Prostate gland (tissue), 2 donors: ENCODE measurements around the gene SRR. TPM values are rescaled to one million over a fixed set of nuclear protein-coding genes. Genes with fewer than 3 reads are reported as not detected.
A peak's percentile ranks its signal among the peaks of the same experiment; 100 is the strongest.
"Not testable (repeated sequence)": the region's sequence is repeated elsewhere in the genome, so short reads cannot be mapped to it uniquely, and the experiment has no call there.

ENCODE experiments used
- DNase-seq: peaks from one replicate; pipeline ENCODE4 v3.0.0-alpha.2; 2019; ENCODE audit warnings: low spot score
- H3K27ac ChIP-seq, 2 donors: fragments of 200-600 bp; sonication (generic); 2 replicates each; pipeline ENCODE4 v1.5.1; 2017 to 2019
- H3K27me3 ChIP-seq: fragments of 200-600 bp; sonication (generic); replicated peaks from 2 replicates; pipeline ENCODE4 v1.5.1; 2019; ENCODE audit not compliant: insufficient read depth
- H3K36me3 ChIP-seq, 2 donors: fragments of 200-600 bp; sonication (generic); 1 replicate in 1 of 2; 2 replicates in 1 of 2; pipeline versions ENCODE4 v1.5.1 to v1.8.1; 2017 to 2019
- H3K4me1 ChIP-seq: fragments of 200-600 bp; sonication (generic); replicated peaks from 2 replicates; pipeline ENCODE4 v1.5.1; 2019
- H3K4me3 ChIP-seq, 2 donors: fragments of 200-600 bp; sonication (generic); 2 replicates each; pipeline ENCODE4 v1.5.1; 2017 to 2019
- H3K9me3 ChIP-seq: fragments of 200-600 bp; sonication (generic); 2 replicates; pipeline ENCODE4 v1.5.1; 2017
- POLR2A ChIP-seq: fragments of 450-650 bp; IDR thresholded peaks from one replicate; pipeline ENCODE4 v1.6.1; 2016; ENCODE audit warnings: antibody characterized with exemption, mild to moderate bottlenecking
- POLR2AphosphoS5 ChIP-seq: sonication (generic); formaldehyde crosslinking; IDR thresholded peaks from one replicate; pipeline ENCODE4 v1.6.1; 2017; ENCODE audit warnings: antibody characterized with exemption
- WGBS: methylation state at CpG from one replicate; pipeline ENCODE4 v1.1.5; 2018; 5-methylcytosine and 5-hydroxymethylcytosine counted together
- intact Hi-C: fragments of 100-400 bp; cut with DNase I; formaldehyde crosslinking; loops from one replicate; pipeline ENCODE4 v1.14.2; 2022
- total RNA-seq, 2 donors: library from RNA; depleted of rRNA; stranded (reverse); fragments of >200 nt; gene quantifications; one replicate each; pipeline ENCODE4 v1.1.0, GENCODE V29; 2016
- TF ChIP-seq, protein P1 (sequence below), 4 experiments: fragments of 200-600 bp in 2 of 4; fragments of 450-650 bp in 2 of 4; sonication (generic) in 2 of 4; IDR thresholded peaks; 1 replicate in 3 of 4; 2 replicates in 1 of 4; pipeline ENCODE4 v1.5.1; 2016 to 2019; ENCODE audit warnings: antibody characterized with exemption in 4 of 4, mild to moderate bottlenecking in 2 of 4, moderate library complexity in 2 of 4

The SRR gene, protein sequence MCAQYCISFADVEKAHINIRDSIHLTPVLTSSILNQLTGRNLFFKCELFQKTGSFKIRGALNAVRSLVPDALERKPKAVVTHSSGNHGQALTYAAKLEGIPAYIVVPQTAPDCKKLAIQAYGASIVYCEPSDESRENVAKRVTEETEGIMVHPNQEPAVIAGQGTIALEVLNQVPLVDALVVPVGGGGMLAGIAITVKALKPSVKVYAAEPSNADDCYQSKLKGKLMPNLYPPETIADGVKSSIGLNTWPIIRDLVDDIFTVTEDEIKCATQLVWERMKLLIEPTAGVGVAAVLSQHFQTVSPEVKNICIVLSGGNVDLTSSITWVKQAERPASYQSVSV
- 10 to 100 TPM; 10.8 to 27.5 TPM for total RNA-seq

DNA sequence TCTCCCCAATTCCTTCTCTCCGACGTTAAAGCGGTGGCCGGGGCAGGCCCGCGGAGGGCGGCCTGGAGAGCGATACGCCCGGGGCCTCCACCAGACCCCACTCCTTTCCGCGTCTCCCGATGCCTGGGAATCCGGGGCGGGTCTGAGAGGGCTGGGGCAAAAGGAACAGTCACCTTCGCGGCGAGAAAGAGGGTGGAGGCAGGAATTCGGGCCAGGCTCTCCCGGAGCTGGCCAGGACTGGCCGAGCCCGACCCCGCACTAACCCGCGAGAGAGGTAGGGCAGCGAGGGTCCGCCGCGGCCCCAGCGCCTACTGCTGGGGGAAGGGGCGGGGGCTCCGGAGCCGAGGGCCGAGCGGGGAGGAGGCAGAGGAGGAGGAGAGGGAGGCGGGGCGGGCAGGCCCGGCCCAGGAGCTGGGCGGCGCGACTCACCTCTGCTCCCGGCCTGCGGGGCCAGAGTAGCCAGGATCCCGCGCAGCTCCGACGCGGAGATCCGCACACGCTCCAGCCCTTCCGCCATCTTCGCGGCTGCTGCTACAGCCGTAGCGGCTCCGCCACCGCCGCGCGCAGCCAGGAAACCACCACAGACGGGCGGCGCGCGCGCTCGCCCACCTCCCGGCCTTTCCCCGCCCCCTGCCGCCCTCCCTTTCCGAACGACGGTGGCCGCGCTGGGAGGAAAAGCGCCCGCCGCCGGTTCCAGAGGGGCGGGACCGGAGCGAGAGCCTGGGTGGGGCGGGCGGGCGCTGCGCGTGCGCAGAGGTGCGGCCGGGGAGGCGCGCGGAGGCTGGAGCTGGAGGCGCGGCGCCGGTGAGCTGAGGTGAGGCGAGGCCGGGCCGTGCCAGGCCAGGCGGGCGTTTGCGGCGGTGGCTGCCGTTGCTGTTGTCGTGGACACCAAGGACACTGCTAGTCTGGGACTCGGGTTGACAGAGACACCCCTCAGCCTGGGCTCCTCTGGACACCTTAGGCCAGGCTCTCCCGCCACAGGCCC is at the start of gene SRR, which contains the start of gene SMG6:
SRR (plus strand) TSS at position 747 of the 985 bp plus-strand sequence. CDS start 11,611 bp downstream, outside the sequence.
SMG6 (minus strand) TSS at position 582 of the 985 bp plus-strand sequence; CDS start at position 517, 65 bp downstream.
- Histone ChIP-seq H3K27me3 (no peaks in the 10 kb centered on the region), H3K27ac (peak within 1 kb of the TSS; percentile 95 to 96), H3K9me3 (no peaks in the 10 kb centered on the region), H3K4me1 (peaks cover 5% of the 10 kb centered on the region), H3K4me3 (peak within 1 kb of the TSS; percentile 95 to 96), H3K36me3 (peaks cover 0 to 12% of the 10 kb centered on the region in 2 donors)
- DNase-seq, result peak; percentile 90
- intact Hi-C loops, result no loop called here
- WGBS, result under 1% methylated on average over 71 of the region's 108 CpGs
- TF ChIP-seq, protein P1, sequence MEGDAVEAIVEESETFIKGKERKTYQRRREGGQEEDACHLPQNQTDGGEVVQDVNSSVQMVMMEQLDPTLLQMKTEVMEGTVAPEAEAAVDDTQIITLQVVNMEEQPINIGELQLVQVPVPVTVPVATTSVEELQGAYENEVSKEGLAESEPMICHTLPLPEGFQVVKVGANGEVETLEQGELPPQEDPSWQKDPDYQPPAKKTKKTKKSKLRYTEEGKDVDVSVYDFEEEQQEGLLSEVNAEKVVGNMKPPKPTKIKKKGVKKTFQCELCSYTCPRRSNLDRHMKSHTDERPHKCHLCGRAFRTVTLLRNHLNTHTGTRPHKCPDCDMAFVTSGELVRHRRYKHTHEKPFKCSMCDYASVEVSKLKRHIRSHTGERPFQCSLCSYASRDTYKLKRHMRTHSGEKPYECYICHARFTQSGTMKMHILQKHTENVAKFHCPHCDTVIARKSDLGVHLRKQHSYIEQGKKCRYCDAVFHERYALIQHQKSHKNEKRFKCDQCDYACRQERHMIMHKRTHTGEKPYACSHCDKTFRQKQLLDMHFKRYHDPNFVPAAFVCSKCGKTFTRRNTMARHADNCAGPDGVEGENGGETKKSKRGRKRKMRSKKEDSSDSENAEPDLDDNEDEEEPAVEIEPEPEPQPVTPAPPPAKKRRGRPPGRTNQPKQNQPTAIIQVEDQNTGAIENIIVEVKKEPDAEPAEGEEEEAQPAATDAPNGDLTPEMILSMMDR (IDR thresholded peaks at IDR 0.05), result peak in 1 of 4 experiments; percentile 3
- TF ChIP-seq POLR2A (peak; percentile 65), POLR2AphosphoS5 (peak; percentile 49)

DNA sequence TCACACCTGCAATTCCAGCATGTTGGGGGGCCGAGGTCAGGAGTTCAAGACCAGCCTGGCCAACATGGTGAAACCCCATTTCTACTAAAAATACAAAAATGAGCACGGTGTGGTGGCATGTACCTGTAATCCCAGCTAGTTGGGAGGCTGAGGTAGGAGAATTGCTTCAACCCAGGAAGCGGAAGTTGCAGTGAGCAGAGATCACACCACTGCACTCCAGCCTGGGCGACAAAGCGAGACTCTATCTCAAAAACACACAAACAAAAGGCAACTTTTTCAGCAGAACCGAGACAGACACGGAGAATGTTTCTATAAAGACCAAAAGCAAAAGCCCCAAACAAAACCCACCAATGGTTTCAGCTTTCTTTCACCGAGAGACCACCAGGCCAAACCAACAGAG is 44.9 kb upstream of the SRR start:
- H3K9me3 ChIP-seq, intact Hi-C loops, H3K36me3 ChIP-seq, H3K27ac ChIP-seq, DNase-seq, H3K27me3 ChIP-seq, H3K4me1 ChIP-seq, H3K4me3 ChIP-seq: not testable (repeated sequence)
- 77% methylated on average over 8 of the region's 8 CpGs for WGBS

DNA sequence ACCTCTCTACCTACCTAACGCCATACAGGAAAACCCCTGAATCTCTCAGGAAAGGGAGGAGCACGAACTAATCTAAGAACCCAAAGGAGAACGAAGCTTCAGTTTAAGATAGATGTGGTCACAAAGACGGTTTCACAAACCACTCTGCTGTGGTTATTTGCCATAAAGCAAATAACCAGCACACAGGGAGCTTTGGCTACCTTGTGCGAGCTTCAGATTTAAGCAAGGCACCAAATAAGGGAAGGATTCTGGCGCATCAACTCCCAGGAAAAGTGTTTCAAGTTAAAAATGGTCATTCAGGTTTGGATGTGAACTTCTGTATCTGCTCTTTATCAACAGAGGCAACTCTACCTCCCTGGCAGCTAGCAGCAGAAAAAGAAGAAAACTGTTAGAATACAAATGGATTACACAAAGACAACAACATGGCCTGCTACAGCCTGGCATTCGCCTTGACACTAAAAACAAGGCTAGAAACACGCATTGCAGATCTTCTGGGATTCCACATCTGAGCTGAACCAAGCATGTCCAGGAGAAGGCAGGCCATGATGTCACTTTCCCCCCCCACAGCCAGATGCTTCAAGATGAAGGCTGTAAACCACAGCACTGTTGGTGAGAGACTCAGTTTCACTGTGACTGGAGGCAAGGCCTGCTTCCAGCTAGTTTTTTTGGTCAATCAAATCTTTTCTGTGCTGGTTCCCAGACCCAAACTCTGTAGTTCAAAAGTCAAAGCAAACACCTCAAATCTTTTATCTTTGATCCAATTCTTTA is 43.8 kb upstream of the SRR start:
- no peak for DNase-seq
- 79% methylated on average over 8 of the region's 8 CpGs for WGBS
- H3K4me1 ChIP-seq, result no peaks in the 10 kb centered on the region
- no peaks in the 10 kb centered on the region for H3K27me3 ChIP-seq
- H3K4me3 ChIP-seq, result no peak overlapping the region
- no peaks in the 10 kb centered on the region for H3K9me3 ChIP-seq
- H3K27ac ChIP-seq, result no peak overlapping the region
- no peaks in the 10 kb centered on the region for H3K36me3 ChIP-seq
- intact Hi-C loops, result no loop called here
- no peak for TF ChIP-seq POLR2AphosphoS5
- TF ChIP-seq, protein P1 (IDR thresholded peaks at IDR 0.05), result no peak
- TF ChIP-seq POLR2A, result no peak

DNA sequence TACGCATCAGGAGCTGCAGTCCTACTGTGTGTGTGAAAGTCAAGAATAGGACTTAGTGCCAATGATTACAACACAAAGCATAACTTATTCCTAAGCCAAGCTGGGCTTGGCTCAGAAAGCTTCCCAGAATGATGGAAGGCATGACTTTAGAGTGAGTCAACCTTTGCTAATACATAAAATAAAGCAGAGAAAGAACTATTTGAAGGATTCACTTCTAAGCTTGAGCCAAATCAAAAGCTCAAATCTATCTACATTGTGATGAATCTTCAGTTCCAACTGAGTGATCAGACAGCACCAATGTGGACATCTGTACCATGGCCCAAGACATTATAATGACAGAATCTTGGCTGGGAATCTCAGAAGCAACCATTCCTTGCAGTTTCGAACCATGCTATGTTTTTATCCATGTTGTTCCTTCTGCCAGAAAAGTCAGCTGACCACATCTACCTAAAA is 41.6 kb upstream of the SRR start:
- TF ChIP-seq, protein P1 (IDR thresholded peaks at IDR 0.05), result no peak
- no peak for TF ChIP-seq POLR2A
- TF ChIP-seq POLR2AphosphoS5, result no peak
- no peak for DNase-seq
- Histone ChIP-seq H3K36me3 (no peaks in the 10 kb centered on the region), H3K4me3 (no peak overlapping the region), H3K4me1 (no peaks in the 10 kb centered on the region), H3K27me3 (no peaks in the 10 kb centered on the region), H3K27ac (no peak overlapping the region), H3K9me3 (no peaks in the 10 kb centered on the region)
- intact Hi-C loops, result no loop called here
- 81% methylated on average over 2 of the region's 2 CpGs for WGBS
